ENCODE data around the gene HSD17B8.

Gene HSD17B8

GRCh38 chr6:33190504-33191107 lies 13.8 kb upstream of the HSD17B8 start:
- in situ Hi-C loops (cut with HindIII; ENCODE audit: low sequenced_read_pairs) = no loop called here

GRCh38 chr6:33191383-33192104 lies 12.9 kb upstream of the HSD17B8 start:
- in situ Hi-C loops (cut with HindIII; ENCODE audit: low sequenced_read_pairs) = no loop called here

- in situ Hi-C loops (cut with HindIII; ENCODE audit: low sequenced_read_pairs) = no loop called here
These were observed 12.3 kb upstream of the HSD17B8 start, which contains the start of gene COL11A2 for GRCh38 chr6:33192105-33192646. Gene COL11A2, minus strand, starts transcription at chr6:33192467. Its CDS starts 227 bp downstream, at chr6:33192240.

GRCh38 chr6:33192671-33193602 lies 11.5 kb upstream of the HSD17B8 start:
- in situ Hi-C loops (cut with HindIII; ENCODE audit: low sequenced_read_pairs) = no loop called here

- in situ Hi-C loops (cut with HindIII; ENCODE audit: low sequenced_read_pairs) = no loop called here
These were observed 10.8 kb upstream of the HSD17B8 start for GRCh38 chr6:33193619-33194018.

- in situ Hi-C loops (cut with HindIII; ENCODE audit: low sequenced_read_pairs) = no loop called here
These were observed 9.9 kb upstream of the HSD17B8 start for GRCh38 chr6:33194431-33194979.

- in situ Hi-C loops (cut with HindIII; ENCODE audit: low sequenced_read_pairs) = no loop called here
These were observed 8.9 kb upstream of the HSD17B8 start for GRCh38 chr6:33195304-33196165.

- in situ Hi-C loops (cut with HindIII; ENCODE audit: low sequenced_read_pairs) = no loop called here
These were observed 6.9 kb upstream of the HSD17B8 start for GRCh38 chr6:33197431-33198048.

GRCh38 chr6:33198159-33198852 lies 6.1 kb upstream of the HSD17B8 start:
- in situ Hi-C loops (cut with HindIII; ENCODE audit: low sequenced_read_pairs) = no loop called here

GRCh38 chr6:33198853-33199436 lies 5.5 kb upstream of the HSD17B8 start:
- in situ Hi-C loops (cut with HindIII; ENCODE audit: low sequenced_read_pairs) = no loop called here

- in situ Hi-C loops (cut with HindIII; ENCODE audit: low sequenced_read_pairs) = no loop called here
These were observed 4.7 kb upstream of the HSD17B8 start for GRCh38 chr6:33199687-33200218.

GRCh38 chr6:33200219-33201146 lies 4.0 kb upstream of the HSD17B8 start, which contains the start of the genes RXRB and SLC39A7:
Gene RXRB, minus strand, starts transcription at chr6:33200665. Its CDS starts 189 bp downstream, at chr6:33200476.
Gene SLC39A7, plus strand, starts transcription at chr6:33200867. Its CDS starts 379 bp downstream, at chr6:33201246.
- in situ Hi-C loops (cut with HindIII; ENCODE audit: low sequenced_read_pairs) = no loop called here

GRCh38 chr6:33201147-33201545 lies 3.3 kb upstream of the HSD17B8 start:
- in situ Hi-C loops (cut with HindIII; ENCODE audit: low sequenced_read_pairs) = no loop called here

GRCh38 chr6:33201935-33202334 lies 2.5 kb upstream of the HSD17B8 start:
- in situ Hi-C loops (cut with HindIII; ENCODE audit: low sequenced_read_pairs) = no loop called here

GRCh38 chr6:33202799-33203198 lies 1.7 kb upstream of the HSD17B8 start:
- in situ Hi-C loops (cut with HindIII; ENCODE audit: low sequenced_read_pairs) = no loop called here

- in situ Hi-C loops (cut with HindIII; ENCODE audit: low sequenced_read_pairs) = no loop called here
These were observed 851 bp upstream of the HSD17B8 start for GRCh38 chr6:33203443-33204164.

- in situ Hi-C loops (cut with HindIII; ENCODE audit: low sequenced_read_pairs) = no loop called here
These were observed 365 bp upstream of the HSD17B8 start for GRCh38 chr6:33204165-33204414.

All from DLD1 (cell line).